K562 treated with DMSO at 1 percent for 24 hours (cell line): ENCODE results near the gene NQO1. TPM values are rescaled to one million over a fixed set of nuclear protein-coding genes. Genes with fewer than 3 reads are reported as not detected.

ENCODE experiments used
- total RNA-seq: library from RNA; unstranded; fragments of 300-600 nt; gene quantifications from 2 replicates; pipeline ENCODE4 v1.2.3, GENCODE V29; 2022; ENCODE audit warnings: low read depth; ENCODE audit not compliant: insufficient read depth

The NQO1 gene
- total RNA-seq, result 183 and 193 TPM in 2 replicates

GRCh38 chr16:69726313-69727060, at the start of gene NQO1:
NQO1 (minus strand) TSS chr16:69726560; CDS start chr16:69726439, 121 bp downstream.

GRCh38 chr16:69761983-69762813, 35.8 kb upstream of the NQO1 start, which contains the start of gene WWP2:
WWP2 (plus strand) TSS chr16:69762332; CDS start chr16:69787011, 24,679 bp downstream.

GRCh38 chr16:69754469-69755310, 28.3 kb upstream of the NQO1 start, which contains the start of gene NOB1:
NOB1 (minus strand) TSS chr16:69754926; CDS start chr16:69754910, 16 bp downstream.

Other genes starting within 250 kb of the NQO1 start
- gene NFAT5, start 160.6 kb downstream of the NQO1 start, total RNA-seq, result 4.5 and 6.2 TPM in 2 replicates
- gene NOB1, start 28.4 kb upstream of the NQO1 start, total RNA-seq, result 70.1 and 71.0 TPM in 2 replicates
- gene WWP2, start 35.8 kb upstream of the NQO1 start, total RNA-seq, result 34.3 and 37.8 TPM in 2 replicates
- gene CLEC18A, start 224.8 kb upstream of the NQO1 start, total RNA-seq, result 0.81 and 1.0 TPM in 2 replicates